Colonic mucosa (tissue), 4 donors: ENCODE data around the gene NCOA5. TPM values are rescaled to one million over a fixed set of nuclear protein-coding genes. Genes with fewer than 3 reads are reported as not detected.

ENCODE experiments used
- DNase-seq: peaks from one replicate; pipeline ENCODE4 v3.0.0-alpha.2; 2020
- H3K27ac ChIP-seq: fragments of 200-600 bp; one replicate; pipeline ENCODE4 v1.8.0; 2021
- H3K27me3 ChIP-seq: fragments of 200-600 bp; one replicate; pipeline ENCODE4 v1.8.0; 2021
- H3K36me3 ChIP-seq: fragments of 200-600 bp; one replicate; pipeline ENCODE4 v1.8.0; 2021
- H3K4me1 ChIP-seq: fragments of 200-600 bp; one replicate; pipeline ENCODE4 v1.8.0; 2021; ENCODE audit warnings: mild to moderate bottlenecking
- H3K4me3 ChIP-seq: fragments of 200-600 bp; one replicate; pipeline ENCODE4 v1.8.0; 2021
- H3K9ac ChIP-seq, 2 donors: one replicate each; pipeline ENCODE4 v1.7.0; 2013; ENCODE audit warnings: control low read depth in 2 of 2, low read depth in 2 of 2, low read length in 2 of 2
- H3K9me3 ChIP-seq: fragments of 200-600 bp; one replicate; pipeline ENCODE4 v1.8.0; 2021
- CTCF ChIP-seq: fragments of 200-600 bp; IDR thresholded peaks from one replicate; pipeline ENCODE4 v1.8.0; 2022; ENCODE audit warnings: antibody characterized with exemption, mild to moderate bottlenecking
- intact Hi-C: fragments of 100-400 bp; cut with DNase I; formaldehyde crosslinking; loops from one replicate; pipeline ENCODE4 v1.14.1; 2022
- total RNA-seq, 2 donors: library from RNA; stranded (reverse); fragmentation: NEBNext Ultra II Directional in 1 of 2; extraction: Animal tissue kit (Norgen Biotek cat#: 25700) in 1 of 2; gene quantifications; one replicate each; pipeline ENCODE4 v1.2.1, GENCODE V29; 2021
- donor health status: healthy.
- donor health status: DM: no; HTN: no; CAD: no.
- donor health status: DM: no; HTN: no; CAD: no.

NCOA5 gene
- total RNA-seq, 2 donors from 2014 or later = 20.4 to 32.1 TPM

GRCh38 chr20:46122516-46123481 lies 33.0 kb upstream of the NCOA5 start:
- H3K4me1 ChIP-seq = no peaks in the 10 kb centered on the region
- intact Hi-C loops = no loop called here
- no peak for DNase-seq
- H3K4me3 ChIP-seq = no peak overlapping the region
- H3K9me3 ChIP-seq = no peaks in the 10 kb centered on the region
- TF ChIP-seq CTCF = no peak
- no peaks in the 10 kb centered on the region for H3K36me3 ChIP-seq
- no peak overlapping the region for H3K27ac ChIP-seq
- no peaks in the 10 kb centered on the region for H3K27me3 ChIP-seq
- H3K9ac ChIP-seq = no peak overlapping the region

GRCh38 chr20:46122071-46122470 lies 32.3 kb upstream of the NCOA5 start:
- Histone ChIP-seq H3K9ac (no peak overlapping the region), H3K9me3 (no peaks in the 10 kb centered on the region), H3K4me1 (no peaks in the 10 kb centered on the region), H3K4me3 (no peak overlapping the region), H3K27ac (no peak overlapping the region), H3K36me3 (no peaks in the 10 kb centered on the region), H3K27me3 (no peaks in the 10 kb centered on the region)
- no peak for TF ChIP-seq CTCF
- intact Hi-C loops = no loop called here
- no peak for DNase-seq

- H3K36me3 ChIP-seq = no peaks in the 10 kb centered on the region
- no peaks in the 10 kb centered on the region for H3K27me3 ChIP-seq
- H3K27ac ChIP-seq = no peak overlapping the region
- H3K4me1 ChIP-seq = no peaks in the 10 kb centered on the region
- no peak for TF ChIP-seq CTCF
- intact Hi-C loops = no loop called here
- DNase-seq = no peak
- no peaks in the 10 kb centered on the region for H3K9me3 ChIP-seq
- no peak overlapping the region for H3K4me3 ChIP-seq
- H3K9ac ChIP-seq = no peak overlapping the region
Observed at GRCh38 chr20:46121184-46121930, 31.6 kb upstream of the NCOA5 start.

- Histone ChIP-seq H3K4me1 (no peaks in the 10 kb centered on the region), H3K27ac (no peak overlapping the region), H3K36me3 (no peaks in the 10 kb centered on the region), H3K4me3 (no peak overlapping the region), H3K9me3 (no peaks in the 10 kb centered on the region), H3K9ac (no peak overlapping the region), H3K27me3 (no peaks in the 10 kb centered on the region)
- no peak for DNase-seq
- no peak for TF ChIP-seq CTCF
- intact Hi-C loops = no loop called here
Observed at GRCh38 chr20:46120136-46120535, 30.4 kb upstream of the NCOA5 start.

- intact Hi-C loops = no loop called here
- H3K9ac ChIP-seq = no peak overlapping the region
- H3K27ac ChIP-seq = no peak overlapping the region
- no peak overlapping the region for H3K4me3 ChIP-seq
- no peaks in the 10 kb centered on the region for H3K27me3 ChIP-seq
- H3K36me3 ChIP-seq = no peaks in the 10 kb centered on the region
- DNase-seq = no peak
- no peaks in the 10 kb centered on the region for H3K4me1 ChIP-seq
- no peaks in the 10 kb centered on the region for H3K9me3 ChIP-seq
- TF ChIP-seq CTCF = no peak
Observed at GRCh38 chr20:46119547-46119946, 29.8 kb upstream of the NCOA5 start.
